SK-N-SH (cell line): ENCODE results near the gene TMEM131. TPM values are rescaled to one million over a fixed set of nuclear protein-coding genes. Genes with fewer than 3 reads are reported as not detected.

Experiments used
- CTCF ChIA-PET: fragments of 300-600, 350-600 bp; formaldehyde crosslinking; extraction: SDS; loops from one replicate; lab custom pipeline; 2021; lab: Yijun Ruan, JAX
- POLR2A ChIA-PET: fragments of 350-600 bp; sonication (Branson Sonifier 250); formaldehyde crosslinking; extraction: SDS; loops from one replicate; lab custom pipeline; 2020; ENCODE audit warnings: antibody characterized with exemption, inconsistent platforms; lab: Yijun Ruan, JAX
- DNase-seq: peaks from one replicate; pipeline ENCODE4 v3.0.0; 2012
- H2AFZ ChIP-seq: fragments of 200-600 bp; sonication (generic); 2 replicates; pipeline ENCODE4 v1.8.1; 2016; ENCODE audit warnings: antibody characterized with exemption, mild to moderate bottlenecking, low read depth
- H3F3A ChIP-seq: fragments of 200-600 bp; sonication (generic); replicated peaks from 2 replicates; pipeline ENCODE3; 2016; ENCODE audit warnings: antibody characterized with exemption, mild to moderate bottlenecking; ENCODE audit not compliant: insufficient read depth
- H3K27ac ChIP-seq, 2 experiments: fragments of 200-500 bp in 1 of 2; fragments of 200-600 bp in 1 of 2; sonication (Bioruptor generic) in 1 of 2; sonication (generic), shearing (Covaris generic) in 1 of 2; 2 replicates each; pipeline versions ENCODE4 v1.5.1 to v1.6.1; 2014 to 2016; ENCODE audit warnings: low read depth in 2 of 2, inconsistent platforms in 1 of 2, low read length in 1 of 2, mild to moderate bottlenecking in 1 of 2, mixed read lengths in 1 of 2
- H3K27me3 ChIP-seq: fragments of 200-600 bp; sonication (generic), shearing (Covaris generic); 2 replicates; pipeline ENCODE4 v1.6.1; 2016; ENCODE audit warnings: mixed run types; ENCODE audit not compliant: insufficient read depth
- H3K36me3 ChIP-seq, 2 experiments: fragments of 200-500 bp in 1 of 2; fragments of 200-600 bp in 1 of 2; sonication (Bioruptor generic) in 1 of 2; sonication (generic) in 1 of 2; replicated peaks in 1 of 2; 2 replicates each; pipeline versions ENCODE3 to v1.5.1; 2014 to 2016; ENCODE audit warnings: low read length in 1 of 2, mild to moderate bottlenecking in 1 of 2; ENCODE audit not compliant: insufficient read depth in 2 of 2, control insufficient read depth in 1 of 2
- H3K4me1 ChIP-seq, 2 experiments: fragments of 200-500 bp in 1 of 2; fragments of 200-600 bp in 1 of 2; sonication (Bioruptor generic) in 1 of 2; sonication (generic), shearing (Covaris generic) in 1 of 2; 2 replicates each; pipeline versions ENCODE4 v1.5.1 to v1.6.1; 2014 to 2016; ENCODE audit warnings: low read depth in 1 of 2, low read length in 1 of 2, mixed run types in 1 of 2; ENCODE audit not compliant: insufficient read depth in 2 of 2, control insufficient read depth in 1 of 2
- H3K4me2 ChIP-seq: fragments of 200-600 bp; sonication (generic), shearing (Covaris generic); 2 replicates; pipeline ENCODE4 v1.6.1; 2017; ENCODE audit warnings: mixed run types
- H3K4me3 ChIP-seq, 2 experiments: fragments of 200-500 bp in 1 of 2; fragments of 200-600 bp in 1 of 2; sonication (Bioruptor generic) in 1 of 2; sonication (generic), shearing (Covaris generic) in 1 of 2; 2 replicates each; pipeline versions ENCODE4 v1.5.1 to v1.8.1; 2014 to 2016; ENCODE audit warnings: low read depth in 2 of 2, inconsistent platforms in 1 of 2, low read length in 1 of 2, mild to moderate bottlenecking in 1 of 2, mixed read lengths in 1 of 2, moderate library complexity in 1 of 2
- H3K79me2 ChIP-seq: fragments of 200-600 bp; sonication (generic); 2 replicates; pipeline ENCODE4 v1.8.1; 2017; ENCODE audit warnings: mild to moderate bottlenecking; ENCODE audit not compliant: insufficient read depth
- H3K9ac ChIP-seq: fragments of 200-600 bp; sonication (generic); 2 replicates; pipeline ENCODE4 v1.6.1; 2017; ENCODE audit warnings: mixed run types
- H3K9me2 ChIP-seq: fragments of 200-600 bp; sonication (generic); 2 replicates; pipeline ENCODE4 v1.6.1; 2017; ENCODE audit warnings: mixed run types
- H3K9me3 ChIP-seq: fragments of 200-600 bp; sonication (generic); 2 replicates; pipeline ENCODE4 v1.6.1; 2017; ENCODE audit warnings: mixed run types, mild to moderate bottlenecking, moderate library complexity
- H4K20me1 ChIP-seq: fragments of 200-600 bp; sonication (generic); 2 replicates; pipeline ENCODE4 v1.6.1; 2017; ENCODE audit warnings: mild to moderate bottlenecking, mixed run types; ENCODE audit not compliant: insufficient read depth
- EP300 ChIP-seq, 2 experiments: IDR thresholded peaks; 2 replicates each; pipeline versions ENCODE4 v1.4.0 to v1.6.1; 2012; ENCODE audit warnings: borderline replicate concordance in 1 of 2, low read depth in 1 of 2, low read length in 1 of 2
- FOXJ3 ChIP-seq: sonication (generic); formaldehyde crosslinking; IDR thresholded peaks from 2 replicates; pipeline ENCODE4 v1.5.1; 2020; ENCODE audit warnings: mild to moderate bottlenecking, missing genetic modification reagents
- FOXM1 ChIP-seq: IDR thresholded peaks from 2 replicates; pipeline ENCODE4 v1.4.0; 2012; ENCODE audit warnings: low read depth, mild to moderate bottlenecking
- GABPA ChIP-seq: IDR thresholded peaks from 2 replicates; pipeline ENCODE4 v1.4.0; 2012; ENCODE audit warnings: low read depth, mild to moderate bottlenecking
- IRF3 ChIP-seq: fragments of 150-350 bp; IDR thresholded peaks from 2 replicates; pipeline ENCODE4 v1.6.1; 2016; ENCODE audit warnings: mild to moderate bottlenecking, low read depth, low read length
- JUND ChIP-seq: IDR thresholded peaks from 2 replicates; pipeline ENCODE4 v1.4.0; 2012
- MAX ChIP-seq: IDR thresholded peaks from 2 replicates; pipeline ENCODE4 v1.4.0; 2012; ENCODE audit warnings: low read depth
- MEF2A ChIP-seq: IDR thresholded peaks from 2 replicates; pipeline ENCODE4 v1.4.0; 2012; ENCODE audit warnings: low read depth, borderline replicate concordance
- MXI1 ChIP-seq: IDR thresholded peaks from 2 replicates; pipeline ENCODE4 v1.6.1; 2012; ENCODE audit warnings: mild to moderate bottlenecking, low read depth, low read length, improper control_type of control experiment
- NFIC ChIP-seq: IDR thresholded peaks from 2 replicates; pipeline ENCODE4 v1.4.0; 2012; ENCODE audit warnings: borderline replicate concordance
- POLR2AphosphoS5 ChIP-seq: IDR thresholded peaks from 2 replicates; pipeline ENCODE4 v1.6.1; 2012; ENCODE audit warnings: low read depth, low read length
- RAD21 ChIP-seq: IDR thresholded peaks from 2 replicates; pipeline ENCODE4 v1.6.1; 2012; ENCODE audit warnings: mild to moderate bottlenecking, low read length
- RCOR1 ChIP-seq: fragments of 150-350 bp; IDR thresholded peaks from 2 replicates; pipeline ENCODE4 v1.6.1; 2017; ENCODE audit warnings: antibody characterized with exemption, low read length
- RXRA ChIP-seq: IDR thresholded peaks from 2 replicates; pipeline ENCODE4 v1.4.0; 2012; ENCODE audit warnings: low read depth, mild to moderate bottlenecking, borderline replicate concordance
- SIN3A ChIP-seq: IDR thresholded peaks from 2 replicates; pipeline ENCODE4 v1.6.1; 2012; ENCODE audit warnings: low read depth, mild to moderate bottlenecking, low read length, moderate library complexity, borderline replicate concordance
- SMC3 ChIP-seq: IDR thresholded peaks from 2 replicates; pipeline ENCODE4 v1.6.1; 2012; ENCODE audit warnings: low read depth, low read length, improper control_type of control experiment
- TAF1 ChIP-seq: IDR thresholded peaks from 2 replicates; pipeline ENCODE4 v1.6.1; 2012; ENCODE audit warnings: low read depth, mild to moderate bottlenecking, low read length, moderate library complexity, borderline replicate concordance
- USF1 ChIP-seq: IDR thresholded peaks from 2 replicates; pipeline ENCODE4 v1.4.0; 2012; ENCODE audit warnings: low read depth, borderline replicate concordance
- USF2 ChIP-seq: fragments of 150-350 bp; IDR thresholded peaks from 2 replicates; pipeline ENCODE4 v1.6.1; 2017; ENCODE audit warnings: antibody characterized with exemption, low read length, low read depth, borderline replicate concordance
- YY1 ChIP-seq: IDR thresholded peaks from 2 replicates; pipeline ENCODE4 v1.4.0; 2012; ENCODE audit warnings: low read depth, mild to moderate bottlenecking
- WGBS: methylation state at CpG from one replicate; pipeline ENCODE4 v1.1.6; 2017; ENCODE audit warnings: low lambda C conversion rate; 5-methylcytosine and 5-hydroxymethylcytosine counted together
- polyA plus RNA-seq, 3 experiments: library from polyadenylated mRNA; depleted of rRNA; stranded (reverse); fragments of >200 nt; gene quantifications; 2 replicates each; pipeline ENCODE4 v1.2.3, GENCODE V29; 2012

The TMEM131 gene
- polyA plus RNA-seq, 1 of the 3 experiments (the other 2 are of a cell fraction) = 9.1 TPM

GRCh38 chr2:97851172-97851571 lies 144.6 kb downstream of the TMEM131 start:
- H2AFZ ChIP-seq = no peak overlapping the region
- POLR2A ChIA-PET = no interaction called here
- peaks cover 4% of the 10 kb centered on the region; the same call in 1 of the 2 replicates for H3K79me2 ChIP-seq
- no peak overlapping the region for H3K27ac ChIP-seq
- TF ChIP-seq EP300 (IDR thresholded peaks at IDR 0.05; ENCODE audit: borderline replicate concordance in 1 of 2, low read depth in 1 of 2, low read length in 1 of 2) (no peak), MXI1 (no peak), RAD21 (no peak), TAF1 (no peak), JUND (no peak), SIN3A (no peak), SMC3 (no peak), IRF3 (no peak), FOXM1 (no peak), POLR2AphosphoS5 (no peak), NFIC (no peak), USF1 (no peak), RCOR1 (no peak), GABPA (no peak), MEF2A (no peak), RXRA (no peak), MAX (no peak), USF2 (no peak), FOXJ3 (CRISPR knock-in tag) (no peak), YY1 (no peak)
- CTCF ChIA-PET = no interaction called here
- no peak overlapping the region for H3K4me2 ChIP-seq
- H3K4me1 ChIP-seq = no peaks in the 10 kb centered on the region; a peak in 1 of 4 replicates
- H3K36me3 ChIP-seq = peaks cover 0 to 5% of the 10 kb centered on the region in 2 experiments
- H3F3A ChIP-seq = no peaks in the 10 kb centered on the region
- H3K9me2 ChIP-seq = no peaks in the 10 kb centered on the region
- no peaks in the 10 kb centered on the region for H3K27me3 ChIP-seq
- no peaks in the 10 kb centered on the region for H4K20me1 ChIP-seq
- 97% methylated on average over 5 of the region's 5 CpGs for WGBS
- H3K4me3 ChIP-seq = no peak overlapping the region
- H3K9ac ChIP-seq = no peak overlapping the region
- DNase-seq = no peak
- H3K9me3 ChIP-seq = no peaks in the 10 kb centered on the region
